Retinal pigment epithelial cell (primary cell): ENCODE results near the gene MAGI2.

Experiments used
- DNase-seq: peaks from one replicate; pipeline ENCODE4 v3.0.0-alpha.2; 2010; ENCODE audit warnings: low read depth
- H3K4me3 ChIP-seq: 2 replicates; pipeline ENCODE4 v1.5.1; 2011; ENCODE audit warnings: mild to moderate bottlenecking, low read length, control low read depth, moderate library complexity
- TF ChIP-seq, protein P1 (sequence below): conservative IDR thresholded peaks from 2 replicates; pipeline ENCODE4 v1.5.1; 2011; ENCODE audit warnings: low read depth, low read length, control low read depth, inconsistent platforms

MAGI2 gene

DNA sequence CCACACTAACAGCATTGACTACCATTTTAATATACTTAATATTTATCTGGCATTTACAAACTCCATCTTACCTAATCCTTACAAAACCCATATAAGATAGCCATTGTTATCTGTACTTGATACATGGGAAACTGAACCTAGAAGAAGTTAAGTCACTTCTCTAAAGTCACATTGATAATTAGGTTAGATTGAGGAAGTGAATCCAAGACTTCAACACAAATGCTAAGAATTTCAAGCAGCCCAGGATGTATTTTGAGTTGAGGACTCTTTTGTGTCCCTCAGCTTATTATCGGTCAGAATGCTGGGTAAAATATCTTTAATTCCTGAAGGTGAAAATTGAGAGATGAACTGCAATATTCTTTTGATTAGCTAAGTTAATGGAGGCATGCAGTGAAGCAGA lies 1189.4 kb downstream of the MAGI2 start:
- no peak for DNase-seq
- H3K4me3 ChIP-seq, result no peak overlapping the region
- TF ChIP-seq, protein P1, sequence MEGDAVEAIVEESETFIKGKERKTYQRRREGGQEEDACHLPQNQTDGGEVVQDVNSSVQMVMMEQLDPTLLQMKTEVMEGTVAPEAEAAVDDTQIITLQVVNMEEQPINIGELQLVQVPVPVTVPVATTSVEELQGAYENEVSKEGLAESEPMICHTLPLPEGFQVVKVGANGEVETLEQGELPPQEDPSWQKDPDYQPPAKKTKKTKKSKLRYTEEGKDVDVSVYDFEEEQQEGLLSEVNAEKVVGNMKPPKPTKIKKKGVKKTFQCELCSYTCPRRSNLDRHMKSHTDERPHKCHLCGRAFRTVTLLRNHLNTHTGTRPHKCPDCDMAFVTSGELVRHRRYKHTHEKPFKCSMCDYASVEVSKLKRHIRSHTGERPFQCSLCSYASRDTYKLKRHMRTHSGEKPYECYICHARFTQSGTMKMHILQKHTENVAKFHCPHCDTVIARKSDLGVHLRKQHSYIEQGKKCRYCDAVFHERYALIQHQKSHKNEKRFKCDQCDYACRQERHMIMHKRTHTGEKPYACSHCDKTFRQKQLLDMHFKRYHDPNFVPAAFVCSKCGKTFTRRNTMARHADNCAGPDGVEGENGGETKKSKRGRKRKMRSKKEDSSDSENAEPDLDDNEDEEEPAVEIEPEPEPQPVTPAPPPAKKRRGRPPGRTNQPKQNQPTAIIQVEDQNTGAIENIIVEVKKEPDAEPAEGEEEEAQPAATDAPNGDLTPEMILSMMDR, result no peak

DNA sequence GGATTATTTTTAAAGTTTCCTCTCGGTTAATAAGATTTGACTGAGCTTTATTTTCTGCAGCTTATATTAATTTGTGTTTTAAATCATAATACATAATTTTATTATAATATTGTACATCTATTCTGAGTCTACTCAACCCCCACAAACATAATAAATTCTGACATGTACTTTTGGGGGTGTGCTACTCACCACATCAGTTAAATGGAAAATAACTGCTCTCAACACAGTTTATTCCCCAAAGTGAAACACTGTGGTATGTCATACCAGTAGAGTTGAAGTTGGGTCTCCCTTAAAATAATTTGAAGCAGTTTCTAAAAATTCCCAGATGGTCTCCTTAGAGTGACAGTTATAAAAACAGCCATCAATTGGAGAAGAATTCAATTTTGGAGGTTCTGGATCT lies 1191.7 kb downstream of the MAGI2 start:
- no peak for DNase-seq
- TF ChIP-seq, protein P1, result no peak
- H3K4me3 ChIP-seq, result no peak overlapping the region

DNA sequence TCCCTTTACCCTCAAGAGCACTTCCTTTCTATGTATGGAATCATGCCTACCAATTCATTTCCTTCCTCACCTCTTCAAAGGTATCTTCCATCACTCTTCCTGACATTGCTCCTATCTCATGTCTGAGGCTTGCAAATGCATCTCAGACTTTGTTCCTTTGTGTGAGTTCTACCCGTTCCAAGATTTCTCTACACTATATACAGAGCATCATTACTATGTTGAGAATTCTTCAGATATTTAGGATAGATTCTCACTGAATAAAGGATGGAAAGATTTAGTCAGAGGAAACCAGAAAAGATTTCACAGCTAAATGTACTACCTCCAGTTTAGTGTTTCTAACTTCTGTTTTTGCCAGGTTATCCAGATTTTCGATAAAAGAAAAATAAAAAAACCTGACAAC lies 1192.2 kb downstream of the MAGI2 start:
- DNase-seq, result no peak
- no peak overlapping the region for H3K4me3 ChIP-seq
- TF ChIP-seq, protein P1, result no peak

DNA sequence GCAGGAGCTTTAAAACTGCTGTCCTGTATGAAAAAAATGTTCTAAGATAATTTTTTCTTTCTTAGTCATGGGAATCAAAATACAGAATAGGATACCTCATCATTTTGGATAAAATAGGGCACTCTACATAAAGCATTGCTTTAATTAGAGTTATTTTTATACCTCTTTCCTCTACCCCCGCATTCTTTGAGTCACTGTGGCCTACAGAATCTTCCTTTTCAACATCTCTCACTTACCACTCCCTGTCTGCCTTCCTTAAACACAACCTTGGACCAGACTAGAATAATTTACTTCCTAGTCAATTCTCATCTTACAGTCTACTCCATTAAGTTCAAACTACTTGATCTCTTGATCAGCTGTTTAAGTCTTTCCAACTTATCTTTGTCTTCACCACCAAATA lies 1192.6 kb downstream of the MAGI2 start:
- DNase-seq, result no peak
- TF ChIP-seq, protein P1, result no peak
- no peak overlapping the region for H3K4me3 ChIP-seq

DNA sequence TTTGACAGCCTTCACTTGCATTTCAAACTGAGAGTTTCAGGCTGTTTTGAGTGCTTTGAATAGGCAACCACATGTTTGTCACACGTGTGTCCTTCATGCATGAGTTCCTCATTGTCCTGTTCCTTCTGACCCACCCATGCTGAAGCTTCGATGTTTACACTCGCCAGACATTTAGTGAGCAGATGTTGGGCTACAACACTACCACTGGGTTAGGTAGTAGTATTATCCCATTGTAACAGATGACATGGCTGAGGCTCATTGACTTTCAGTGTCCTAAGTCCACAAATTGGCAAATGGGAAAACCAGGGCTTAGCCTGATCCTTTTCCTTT lies 1198.8 kb downstream of the MAGI2 start:
- no peak overlapping the region for H3K4me3 ChIP-seq
- no peak for DNase-seq
- TF ChIP-seq, protein P1, result no peak

DNA sequence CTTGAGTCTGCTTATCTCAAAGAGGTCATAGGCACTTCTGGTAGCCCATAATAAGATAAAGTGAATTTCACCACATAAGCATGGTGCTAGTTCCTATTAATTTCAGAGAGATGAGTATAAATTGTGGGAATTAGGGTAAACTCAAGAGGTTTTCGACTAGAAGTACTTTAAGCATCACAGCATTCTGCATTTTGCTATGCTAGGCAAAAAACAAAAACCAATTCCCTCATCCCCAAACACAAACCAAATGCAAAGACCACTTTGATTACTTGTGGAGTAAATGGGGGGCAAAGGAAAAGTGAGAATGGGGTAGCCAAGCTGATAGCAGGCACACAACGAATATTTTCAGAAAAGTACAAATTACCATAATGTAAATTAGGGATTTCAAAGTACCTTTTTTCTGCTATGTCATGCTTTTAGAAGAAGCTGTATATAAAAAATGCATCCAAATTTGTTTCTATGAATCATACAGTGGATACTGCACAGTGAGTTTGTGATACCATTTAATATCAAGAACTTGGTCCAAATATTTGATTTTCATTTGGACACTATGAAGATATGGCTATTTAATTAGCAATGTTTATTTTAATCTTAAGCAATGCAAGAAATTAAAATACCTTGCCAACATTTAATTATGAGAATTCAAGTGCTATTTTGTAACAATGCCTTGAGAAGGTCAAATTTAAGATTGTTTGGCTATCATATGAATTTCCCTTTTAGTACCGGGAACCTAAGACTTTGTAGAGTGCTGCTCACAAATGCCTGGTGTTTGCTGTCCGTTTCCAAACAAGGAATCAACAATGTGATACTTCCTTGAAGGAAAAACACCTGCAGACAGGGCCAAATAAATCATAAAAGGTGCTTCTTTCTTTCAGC lies 1199.4 kb downstream of the MAGI2 start:
- H3K4me3 ChIP-seq, result no peak overlapping the region
- DNase-seq, result no peak
- TF ChIP-seq, protein P1, result no peak

DNA sequence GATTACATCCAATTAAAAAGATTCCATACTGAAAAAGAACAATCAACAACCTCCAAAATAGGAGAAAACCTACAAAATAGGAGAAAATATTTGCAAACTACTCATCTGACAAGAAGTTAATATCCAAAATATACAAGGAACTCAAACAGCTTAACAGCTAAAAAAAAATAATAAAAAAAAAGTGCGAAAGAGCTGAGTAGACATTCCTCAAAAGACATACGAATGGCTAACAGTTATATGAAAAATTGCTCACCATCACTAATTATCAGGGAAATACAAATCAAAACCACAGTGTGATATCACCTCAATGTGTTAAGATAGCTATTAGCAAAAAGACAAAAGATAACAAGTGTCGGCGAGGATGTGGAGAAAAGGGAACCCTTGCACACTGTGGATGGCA lies 1204.6 kb downstream of the MAGI2 start:
- H3K4me3 ChIP-seq, result no peak overlapping the region
- DNase-seq, result no peak
- TF ChIP-seq, protein P1, result no peak
